ENCODE measurements around the gene RAD9A.
A peak's percentile ranks its signal among the peaks of the same experiment; 100 is the strongest.

RAD9A gene

GRCh38 chr11:67357831-67358670 is 33.7 kb upstream of the RAD9A start:
- no peak for DNase-seq

- no peak for DNase-seq
Measured at GRCh38 chr11:67364169-67364568, 27.6 kb upstream of the RAD9A start.

GRCh38 chr11:67364783-67365722 is 26.7 kb upstream of the RAD9A start:
- no peak for DNase-seq

GRCh38 chr11:67365736-67366444 is 25.9 kb upstream of the RAD9A start:
- DNase-seq, result no peak

- DNase-seq, result no peak
Measured at GRCh38 chr11:67366546-67366945, 25.2 kb upstream of the RAD9A start.

GRCh38 chr11:67366961-67367760 is 24.6 kb upstream of the RAD9A start:
- DNase-seq, result no peak

GRCh38 chr11:67367761-67368227 is 24.0 kb upstream of the RAD9A start:
- no peak for DNase-seq

- no peak for DNase-seq
Measured at GRCh38 chr11:67368621-67369020, 23.2 kb upstream of the RAD9A start.

- DNase-seq, result no peak
Measured at GRCh38 chr11:67369275-67369674, 22.5 kb upstream of the RAD9A start.

GRCh38 chr11:67369801-67370284 is 21.9 kb upstream of the RAD9A start:
- peak; percentile 51 for DNase-seq

GRCh38 chr11:67370351-67371076 is 21.3 kb upstream of the RAD9A start:
- DNase-seq, result peak; percentile 51

GRCh38 chr11:67371189-67371910 is 20.4 kb upstream of the RAD9A start:
- no peak for DNase-seq

GRCh38 chr11:67371911-67372320 is 19.9 kb upstream of the RAD9A start:
- DNase-seq, result no peak

GRCh38 chr11:67372321-67372992 is 19.3 kb upstream of the RAD9A start:
- peak; percentile 47 for DNase-seq

- peak; percentile 68 for DNase-seq
Measured at GRCh38 chr11:67372993-67373647, 18.7 kb upstream of the RAD9A start, which contains the start of gene CLCF1. Gene CLCF1, minus strand, starts transcription at chr11:67373598. Its CDS starts 59 bp downstream, at chr11:67373539.

GRCh38 chr11:67373648-67374570 is 17.9 kb upstream of the RAD9A start:
- DNase-seq, result peak; percentile 59

GRCh38 chr11:67374571-67375281 is 17.1 kb upstream of the RAD9A start:
- DNase-seq, result no peak

Data from NCI-H146 (cell line).